DMS153 treated with DMSO at 0.1 percent for 48 hours (cell line): ENCODE measurements around the gene SCGB2B2.
"Not testable (repeated sequence)": the region's sequence is repeated elsewhere in the genome, so short reads cannot be mapped to it uniquely, and the experiment has no call there.

Experiments
- DNase-seq: peaks from one replicate; lab custom pipeline; 2025; ENCODE audit not compliant: unreplicated experiment; lab: John Stamatoyannopoulos, UW

SCGB2B2 gene

DNA sequence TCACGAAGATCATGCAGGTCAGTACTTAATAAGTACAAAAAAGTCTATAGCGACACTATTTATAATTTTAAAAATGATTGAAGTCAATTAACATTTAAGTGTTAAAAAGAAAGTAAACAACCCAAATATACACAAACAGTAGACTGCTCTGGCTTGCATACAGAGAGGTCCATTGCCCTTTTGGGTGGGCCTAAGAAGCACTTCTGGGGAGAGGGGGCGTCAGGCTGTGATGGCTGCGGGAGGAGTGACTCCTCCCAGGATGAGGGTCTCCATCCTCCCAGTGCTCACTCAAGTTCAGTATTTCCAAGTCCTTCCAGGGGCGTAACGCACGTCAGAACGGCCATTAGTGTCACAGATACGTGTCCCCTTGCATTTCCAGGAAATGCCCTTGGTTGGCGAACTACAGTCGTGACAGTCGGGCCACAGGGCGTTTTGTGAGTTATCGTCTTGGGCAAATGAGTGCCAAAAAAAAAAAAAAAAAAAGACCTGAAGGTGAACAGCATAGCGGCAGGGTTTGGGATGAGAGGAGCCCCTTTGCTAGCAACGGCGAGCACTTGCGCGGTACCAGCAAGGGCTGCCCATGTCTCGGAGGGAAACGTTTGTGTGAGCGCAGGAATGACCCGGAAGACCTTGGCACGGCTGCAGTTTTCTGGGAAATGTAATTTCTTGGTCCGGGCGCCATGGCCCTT, at the start of gene SCGB2B2:
SCGB2B2 (minus strand) TSS at position 463 of the 689 bp plus-strand sequence. CDS start 82,596 bp downstream, outside the sequence.
- peak; percentile 94 for DNase-seq

DNA sequence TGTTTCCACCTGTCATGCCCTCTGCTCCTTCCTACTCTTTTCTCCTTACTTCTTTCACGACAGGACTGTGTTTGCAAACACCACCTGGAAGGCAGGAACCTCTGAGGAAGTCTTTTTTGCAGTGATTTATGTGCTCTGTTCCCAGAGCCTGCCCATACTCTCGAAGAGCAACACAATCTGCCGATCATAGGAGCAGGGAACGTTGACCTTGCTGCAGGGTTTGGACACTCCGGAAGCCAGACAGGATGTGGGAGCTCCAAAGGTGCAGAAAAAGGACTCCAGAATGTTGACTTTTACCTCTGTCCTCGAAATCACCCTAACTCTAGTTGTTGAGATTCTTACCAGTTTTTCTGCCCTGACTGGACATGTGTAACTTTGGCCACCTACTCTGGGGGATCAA, 48.4 kb upstream of the SCGB2B2 start:
- no peak for DNase-seq

DNA sequence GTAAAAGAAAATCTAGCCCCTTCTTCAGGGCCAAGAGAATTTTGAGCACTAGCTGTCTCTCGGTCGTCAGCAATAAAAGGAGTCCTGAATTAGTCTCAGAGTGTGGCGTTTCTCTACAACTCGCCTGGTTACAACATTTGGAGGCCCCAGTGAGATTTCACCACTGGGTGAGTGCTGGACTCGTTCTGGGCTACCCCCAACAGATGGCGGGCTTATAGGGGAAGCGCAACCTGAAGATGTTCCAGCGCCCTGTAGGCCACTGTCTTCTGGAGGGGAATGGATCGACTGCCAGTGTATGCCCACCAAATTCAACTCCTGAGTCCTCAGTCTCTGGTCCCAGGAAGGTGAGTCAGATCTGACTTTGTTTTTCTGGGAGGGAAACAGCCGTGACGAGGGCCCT, 45.4 kb upstream of the SCGB2B2 start:
- no peak for DNase-seq

DNA sequence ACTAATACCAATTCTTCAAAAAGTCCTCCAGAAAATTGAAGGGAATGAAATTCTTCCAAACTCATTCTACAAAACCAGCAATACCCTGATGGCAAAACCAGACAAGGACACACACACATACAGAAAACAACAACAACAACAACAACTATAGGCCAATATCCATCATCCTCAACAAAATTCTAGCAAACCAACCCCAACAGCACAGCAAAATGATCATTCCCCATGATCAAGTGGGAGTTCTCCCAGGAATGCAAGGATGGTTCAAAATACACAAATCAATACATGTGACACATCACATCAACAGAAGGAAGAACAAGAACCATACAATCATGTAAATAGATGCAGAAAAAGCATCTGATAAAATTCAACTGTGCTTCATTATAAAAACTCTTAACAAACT, 38.4 kb upstream of the SCGB2B2 start:
- no peak for DNase-seq

GRCh38 chr19:34713262-34713637, 36.3 kb upstream of the SCGB2B2 start:
- no peak for DNase-seq

GRCh38 chr19:34712395-34713261, 35.7 kb upstream of the SCGB2B2 start:
- peak; percentile 70 for DNase-seq

- no peak for DNase-seq
Measured at GRCh38 chr19:34711890-34712289, 34.9 kb upstream of the SCGB2B2 start.

GRCh38 chr19:34707661-34708060, 30.7 kb upstream of the SCGB2B2 start:
- DNase-seq = no peak

- no peak for DNase-seq
Measured at GRCh38 chr19:34692549-34692948, 15.6 kb upstream of the SCGB2B2 start.

DNA sequence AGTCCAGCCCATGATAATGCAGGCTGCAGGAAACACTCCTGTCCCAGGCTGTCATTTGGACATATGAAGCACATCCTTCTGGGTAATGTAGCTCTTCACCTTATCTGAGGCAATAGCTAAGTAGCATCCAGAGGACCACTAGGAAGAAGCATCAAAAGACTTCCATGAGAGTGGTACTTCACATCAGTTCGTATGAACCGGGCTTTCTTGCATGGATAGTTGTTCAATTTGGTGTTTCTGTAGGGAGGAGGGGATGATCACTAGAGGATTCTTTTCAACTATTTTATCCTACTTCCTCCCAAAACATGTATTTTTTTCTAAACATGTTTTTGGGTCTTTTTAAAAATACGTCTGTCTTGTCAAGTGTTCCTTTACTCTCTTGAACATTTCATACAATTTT, 13.4 kb upstream of the SCGB2B2 start:
- DNase-seq = no peak

DNA sequence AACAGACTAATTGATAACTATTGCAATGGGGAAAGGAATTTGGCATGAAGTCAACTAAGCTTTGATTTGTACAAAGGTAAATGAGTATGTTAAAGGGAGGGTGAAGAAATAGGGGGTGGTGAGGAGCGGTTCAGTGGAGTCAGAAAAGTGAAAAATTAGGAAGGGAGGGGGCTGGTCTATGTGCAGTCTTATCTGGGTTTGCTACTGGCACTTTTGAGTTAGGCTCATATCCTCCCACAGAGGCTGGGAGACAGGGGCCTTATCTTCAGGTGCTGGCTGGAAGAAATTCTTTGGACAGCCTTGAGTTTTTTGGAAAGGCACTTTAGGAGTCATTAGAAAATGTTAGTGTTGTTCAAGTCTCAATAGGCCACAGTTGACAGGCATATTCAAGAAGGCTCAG, 11.6 kb upstream of the SCGB2B2 start:
- no peak for DNase-seq

GRCh38 chr19:34687348-34687747, 10.4 kb upstream of the SCGB2B2 start:
- DNase-seq = no peak

GRCh38 chr19:34686455-34686854, 9.5 kb upstream of the SCGB2B2 start:
- DNase-seq = no peak

DNA sequence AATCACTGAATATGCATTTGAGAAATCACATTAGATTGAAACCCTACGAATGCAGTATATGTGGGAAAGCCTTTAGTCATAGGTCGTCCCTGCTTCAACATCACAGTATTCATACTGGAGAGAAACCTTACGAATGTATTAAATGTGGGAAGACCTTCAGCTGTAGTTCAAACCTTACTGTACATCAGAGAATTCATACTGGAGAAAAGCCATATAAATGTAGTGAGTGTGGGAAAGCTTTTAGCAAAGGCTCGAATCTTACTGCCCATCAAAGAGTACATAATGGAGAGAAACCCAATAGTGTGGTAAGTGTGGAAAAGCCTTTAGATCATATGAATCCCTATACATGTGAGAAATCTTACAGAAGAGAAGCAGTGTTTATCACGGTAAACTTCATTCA, 8.3 kb upstream of the SCGB2B2 start:
- DNase-seq = not testable (repeated sequence)

DNA sequence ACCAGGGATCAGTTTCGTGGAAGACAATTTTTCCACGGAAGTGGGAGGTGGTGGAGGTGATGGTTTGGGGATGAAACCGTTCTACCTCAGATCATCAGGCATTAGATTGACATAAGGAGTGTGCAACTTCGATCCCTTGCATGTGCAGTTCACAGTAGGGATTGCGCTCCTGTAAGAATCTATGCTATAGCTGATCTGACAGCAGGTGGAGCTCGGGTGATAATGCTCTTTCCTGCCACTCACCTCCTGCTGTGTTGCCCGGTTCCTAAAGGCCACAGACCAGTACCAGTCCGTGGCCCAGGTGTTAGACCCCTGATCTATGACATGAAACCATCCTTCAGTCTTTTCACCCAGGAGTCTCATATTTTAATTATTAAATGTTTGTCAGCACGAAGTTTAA, 4.5 kb upstream of the SCGB2B2 start:
- no peak for DNase-seq

DNA sequence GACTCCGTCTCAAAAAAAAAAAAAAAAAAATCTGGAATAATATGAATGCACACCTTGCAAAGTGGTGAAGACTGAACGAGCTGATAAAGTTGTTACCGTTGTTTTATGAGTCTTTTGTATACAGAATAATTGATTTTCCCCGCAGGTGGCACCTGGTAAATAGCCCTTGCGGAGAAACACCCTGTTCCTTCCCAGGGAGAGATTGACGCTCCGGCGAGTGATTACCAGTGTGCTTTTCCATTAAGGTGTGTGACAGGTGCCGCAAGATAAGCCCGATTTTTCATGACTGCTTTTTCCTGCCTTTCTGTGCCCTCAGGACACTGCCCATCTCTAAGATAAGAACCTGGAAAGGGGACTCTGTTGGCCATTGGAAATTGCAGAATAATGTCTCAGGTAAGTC, 1.5 kb upstream of the SCGB2B2 start:
- DNase-seq = no peak

GRCh38 chr19:34678085-34678412, 1.1 kb upstream of the SCGB2B2 start:
- DNase-seq = no peak

GRCh38 chr19:34677386-34678084, 576 bp upstream of the SCGB2B2 start, which contains the start of gene ZNF302:
ZNF302 (plus strand) TSS chr19:34677678; CDS start chr19:34678805, 1,127 bp downstream.
- DNase-seq = peak; percentile 94

DNA sequence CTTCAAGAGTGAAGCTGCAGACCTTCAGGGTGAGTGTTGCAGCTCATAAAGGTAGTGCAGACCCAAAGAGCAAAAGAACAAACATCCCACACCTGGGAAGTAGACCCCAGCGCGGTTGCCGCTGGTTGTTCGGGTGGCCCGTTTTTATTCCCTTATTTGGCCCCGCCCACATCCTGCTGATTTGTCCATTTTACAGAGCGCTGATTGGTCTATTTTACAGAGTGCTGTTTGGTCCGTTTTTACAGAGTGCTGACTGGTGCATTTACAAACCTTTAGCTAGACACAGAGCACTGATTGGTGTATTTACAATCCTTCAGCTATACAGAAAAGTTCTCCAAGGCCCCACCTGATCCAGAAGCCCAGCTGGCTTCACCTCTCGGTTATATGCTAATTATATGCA, 1.0 kb downstream of the SCGB2B2 start:
- no peak for DNase-seq

DNA sequence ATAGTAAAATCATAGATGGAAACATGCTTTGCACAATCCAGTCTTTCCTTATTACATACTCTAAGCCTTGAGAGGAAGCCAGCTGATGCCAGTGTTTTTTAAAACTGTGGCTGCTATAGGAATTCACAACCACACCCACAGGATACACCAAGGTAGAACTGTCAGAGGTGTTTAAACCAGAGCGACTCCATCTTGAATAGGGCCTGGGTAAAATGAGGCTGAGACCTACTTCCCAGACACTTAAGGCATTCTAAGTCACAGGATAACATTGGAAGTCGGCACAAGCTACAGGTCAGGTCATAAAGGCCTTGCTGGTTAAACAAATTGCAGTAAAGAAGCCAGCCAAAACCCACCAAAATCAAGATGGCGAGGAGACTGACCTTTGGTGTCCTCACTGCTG, 1.7 kb downstream of the SCGB2B2 start:
- DNase-seq = no peak

DNA sequence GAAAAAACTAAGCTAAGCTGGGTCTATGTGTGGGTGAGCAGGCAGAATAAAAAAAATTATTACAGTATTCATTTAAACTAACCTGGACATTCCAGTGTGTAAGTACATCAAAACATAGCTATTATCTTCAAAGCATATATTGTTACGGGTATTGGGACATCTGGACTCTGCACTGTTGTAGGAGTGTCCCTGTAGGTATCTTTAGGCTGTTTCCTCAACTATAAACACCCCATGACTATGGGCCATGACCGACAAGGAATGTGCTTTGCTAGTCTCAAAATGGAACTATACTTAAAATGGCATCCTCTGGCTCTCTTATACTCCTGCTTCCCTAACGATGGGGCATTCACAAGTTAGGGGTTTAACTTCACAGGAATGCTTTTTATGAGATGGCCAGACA, 3.4 kb downstream of the SCGB2B2 start:
- DNase-seq = no peak

DNA sequence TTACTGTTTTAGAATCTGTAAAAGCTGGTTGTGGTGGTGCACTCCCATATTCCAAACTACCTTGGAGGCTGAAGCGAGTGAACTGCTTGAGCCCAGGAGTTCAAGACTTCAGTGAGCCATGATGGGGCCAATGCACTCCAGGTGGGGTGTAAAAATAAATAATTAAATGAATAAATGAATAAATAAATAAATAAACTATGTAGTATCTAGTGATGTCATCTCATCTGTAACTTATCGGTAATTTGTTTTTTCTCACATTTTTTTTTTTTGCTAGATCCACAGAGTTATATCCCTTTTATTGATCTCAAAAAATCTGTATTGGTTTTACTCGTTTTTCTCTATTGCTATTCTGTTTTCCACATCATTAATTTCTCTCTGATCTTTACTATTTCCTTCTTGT, 5.0 kb downstream of the SCGB2B2 start:
- DNase-seq = no peak
